ENCODE results near the gene SMIM35. TPM values are rescaled to one million over a fixed set of nuclear protein-coding genes. Genes with fewer than 3 reads are reported as not detected.

The SMIM35 gene
- total and polyA plus RNA-seq, 7 donors = 0.09 TPM; not detected in 6

DNA sequence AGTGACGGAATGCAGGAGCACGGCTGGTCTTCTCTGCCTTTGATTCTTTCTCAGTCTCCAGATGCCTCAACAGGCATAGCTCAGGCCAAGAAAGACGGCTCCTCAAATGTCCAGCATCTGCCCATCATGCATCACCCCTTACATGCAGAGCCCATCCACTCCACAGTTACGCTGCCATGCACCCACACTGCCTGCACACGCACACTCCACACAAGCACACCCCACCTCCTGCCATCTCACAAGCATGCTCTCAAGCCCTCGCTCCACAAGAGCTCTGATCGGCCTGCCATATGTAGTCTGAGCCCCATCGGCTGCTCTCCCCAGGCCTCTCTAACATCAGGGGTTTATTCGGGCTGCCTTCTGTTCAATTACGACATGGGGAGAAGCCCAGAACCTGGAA lies 47.1 kb upstream of the SMIM35 start:
- Histone ChIP-seq H3K27ac (no peak overlapping the region), H3K4me1 (no peaks in the 10 kb centered on the region), H3K27me3 (ENCODE audit: insufficient read depth in 3 of 3, low read length in 2 of 3) (peaks cover 0 to 1% (median 0%) of the 10 kb centered on the region in 3 donors), H3K9me3 (no peaks in the 10 kb centered on the region), H3K4me3 (no peak overlapping the region), H3K36me3 (ENCODE audit: insufficient read depth in 1 of 2, low read depth in 1 of 2) (no peaks in the 10 kb centered on the region)
- TF ChIP-seq, protein P1, sequence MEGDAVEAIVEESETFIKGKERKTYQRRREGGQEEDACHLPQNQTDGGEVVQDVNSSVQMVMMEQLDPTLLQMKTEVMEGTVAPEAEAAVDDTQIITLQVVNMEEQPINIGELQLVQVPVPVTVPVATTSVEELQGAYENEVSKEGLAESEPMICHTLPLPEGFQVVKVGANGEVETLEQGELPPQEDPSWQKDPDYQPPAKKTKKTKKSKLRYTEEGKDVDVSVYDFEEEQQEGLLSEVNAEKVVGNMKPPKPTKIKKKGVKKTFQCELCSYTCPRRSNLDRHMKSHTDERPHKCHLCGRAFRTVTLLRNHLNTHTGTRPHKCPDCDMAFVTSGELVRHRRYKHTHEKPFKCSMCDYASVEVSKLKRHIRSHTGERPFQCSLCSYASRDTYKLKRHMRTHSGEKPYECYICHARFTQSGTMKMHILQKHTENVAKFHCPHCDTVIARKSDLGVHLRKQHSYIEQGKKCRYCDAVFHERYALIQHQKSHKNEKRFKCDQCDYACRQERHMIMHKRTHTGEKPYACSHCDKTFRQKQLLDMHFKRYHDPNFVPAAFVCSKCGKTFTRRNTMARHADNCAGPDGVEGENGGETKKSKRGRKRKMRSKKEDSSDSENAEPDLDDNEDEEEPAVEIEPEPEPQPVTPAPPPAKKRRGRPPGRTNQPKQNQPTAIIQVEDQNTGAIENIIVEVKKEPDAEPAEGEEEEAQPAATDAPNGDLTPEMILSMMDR (IDR thresholded peaks at IDR 0.05) = no peak
- WGBS, 3 donors = 80 to 82% (median 81%) methylated on average over 10 of the region's 10 CpGs
- ATAC-seq (no peak), DNase-seq (no peak)
- intact Hi-C loops (cut with DNase I) = no loop called here

DNA sequence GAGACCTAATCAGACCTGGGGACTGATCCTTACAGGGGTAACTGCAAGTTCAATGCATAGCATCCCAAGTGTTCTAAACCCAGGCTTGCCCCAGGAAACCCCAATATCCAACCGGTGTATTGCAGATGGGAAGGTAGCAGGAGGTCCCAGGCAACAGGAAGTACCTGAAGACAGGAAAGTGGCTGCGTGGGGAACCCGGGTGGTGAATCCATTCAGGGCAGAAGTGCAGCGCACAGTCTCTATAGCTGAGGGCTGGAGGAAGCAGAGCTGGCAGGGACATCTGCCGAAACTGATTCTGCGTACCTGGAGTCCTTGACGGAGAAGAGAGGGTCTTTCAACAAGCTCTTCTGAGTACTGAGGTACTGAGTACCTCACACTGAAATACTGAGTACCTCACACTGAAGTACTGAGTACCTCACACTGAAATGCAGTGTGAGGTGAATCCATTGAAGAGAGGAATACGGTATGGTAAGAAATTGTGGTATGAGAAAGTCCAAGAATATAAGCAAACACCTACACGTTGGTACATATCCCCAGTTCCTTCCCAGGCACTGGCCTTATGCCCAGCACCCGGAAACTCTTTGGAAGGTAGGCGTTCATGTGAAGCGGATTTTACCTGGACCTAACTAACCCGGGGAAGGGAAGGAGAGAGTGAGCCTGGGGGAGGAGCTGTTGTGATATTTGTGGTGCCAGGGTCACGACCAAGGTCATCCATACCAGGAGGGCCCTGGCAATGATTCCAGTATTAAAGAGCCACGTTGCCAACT lies 45.8 kb upstream of the SMIM35 start:
- WGBS, 3 donors = 81 to 87% (median 84%) methylated on average over 15 of the region's 15 CpGs
- no peaks in the 10 kb centered on the region for H3K36me3 ChIP-seq (ENCODE audit: insufficient read depth in 1 of 2, low read depth in 1 of 2)
- DNase-seq (no peak), ATAC-seq (no peak)
- intact Hi-C loops (cut with DNase I) = no loop called here
- no peak overlapping the region for H3K27ac ChIP-seq
- no peaks in the 10 kb centered on the region for H3K4me1 ChIP-seq
- H3K27me3 ChIP-seq (ENCODE audit: insufficient read depth in 3 of 3, low read length in 2 of 3) = peaks cover 0 to 1% (median 0%) of the 10 kb centered on the region in 3 donors
- H3K4me3 ChIP-seq = no peak overlapping the region
- H3K9me3 ChIP-seq = no peaks in the 10 kb centered on the region
- TF ChIP-seq, protein P1 (IDR thresholded peaks at IDR 0.05) = no peak

DNA sequence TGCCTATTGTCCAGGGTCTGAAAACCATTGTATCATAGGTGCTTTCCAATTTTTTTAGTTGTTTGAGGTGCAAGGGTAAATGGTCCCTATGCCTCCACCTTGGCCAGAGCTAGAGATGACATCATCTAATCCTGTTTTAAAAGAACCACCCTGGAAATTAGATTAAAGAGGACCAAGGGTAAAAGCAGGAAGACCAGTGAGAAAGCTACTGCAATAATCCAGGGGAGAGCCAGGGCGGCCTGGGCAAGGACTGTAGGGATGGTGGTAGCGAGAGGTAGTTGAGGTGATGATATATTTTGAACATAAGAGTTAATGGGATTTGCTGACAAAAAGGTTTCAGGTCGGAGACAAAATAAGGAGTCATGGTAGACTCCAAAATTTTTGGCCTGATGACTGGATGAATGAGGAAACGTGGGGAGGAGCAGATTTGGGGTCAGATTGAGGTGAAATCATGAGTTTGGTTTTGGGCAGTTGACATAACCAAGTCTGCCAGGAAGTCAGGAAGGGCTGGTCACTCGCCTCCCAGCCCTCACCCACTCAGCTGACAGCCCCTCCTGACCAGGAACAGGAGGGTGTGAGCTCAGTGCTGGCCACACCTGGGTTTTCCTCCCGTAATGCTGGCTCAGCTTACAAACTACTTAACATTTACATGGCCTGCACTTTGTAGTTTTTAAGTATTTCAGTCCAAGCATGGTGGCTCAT lies 42.9 kb upstream of the SMIM35 start:
- H3K9me3 ChIP-seq = no peaks in the 10 kb centered on the region
- no peak for DNase-seq
- intact Hi-C loops (cut with DNase I) = no loop called here
- H3K27me3 ChIP-seq (ENCODE audit: insufficient read depth in 3 of 3, low read length in 2 of 3) = no peaks in the 10 kb centered on the region
- H3K36me3 ChIP-seq (ENCODE audit: insufficient read depth in 1 of 2, low read depth in 1 of 2) = no peaks in the 10 kb centered on the region
- no peak for ATAC-seq
- TF ChIP-seq, protein P1 (IDR thresholded peaks at IDR 0.05) = no peak
- no peaks in the 10 kb centered on the region for H3K4me1 ChIP-seq
- WGBS, 3 donors = 56 to 65% (median 59%) methylated on average over 6 of the region's 6 CpGs
- H3K4me3 ChIP-seq = no peak overlapping the region
- H3K27ac ChIP-seq = no peak overlapping the region

DNA sequence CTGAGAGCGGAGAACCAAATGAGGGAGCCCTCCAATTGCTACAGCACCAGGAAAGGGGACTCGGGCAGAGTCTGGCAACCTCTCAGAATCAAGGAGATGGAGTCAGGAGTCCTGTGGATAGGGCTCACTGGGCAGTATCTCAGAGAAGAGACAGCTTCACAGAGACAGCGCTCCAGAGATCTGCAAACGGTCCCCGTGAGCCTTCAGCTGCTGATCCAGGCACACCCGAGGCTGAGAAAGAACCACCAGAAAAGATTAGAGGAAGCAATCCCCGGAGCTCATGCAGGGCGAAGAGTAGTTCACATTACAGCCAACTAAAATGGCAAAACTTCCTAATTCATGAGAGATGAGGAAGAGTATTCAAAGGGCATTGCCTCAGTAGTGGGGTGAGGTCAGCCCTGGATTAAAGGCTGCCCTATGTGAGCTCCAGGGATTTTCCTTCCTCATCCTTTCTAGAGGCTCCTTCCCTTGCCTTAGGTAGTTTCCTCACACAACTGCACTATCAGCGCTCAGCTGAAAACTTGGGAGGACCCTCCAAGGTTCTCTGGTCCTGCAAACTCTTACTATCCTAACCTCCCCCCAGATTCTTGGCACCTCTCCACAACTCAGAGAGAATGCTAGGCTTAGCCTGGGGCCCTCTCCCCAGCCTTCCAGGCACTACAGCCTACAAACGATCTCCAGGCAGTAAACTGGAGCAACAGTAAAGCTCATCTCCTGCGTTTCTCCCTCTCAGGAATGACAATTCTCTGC lies 42.1 kb upstream of the SMIM35 start:
- ATAC-seq = no peak
- Histone ChIP-seq H3K4me1 (no peaks in the 10 kb centered on the region), H3K27ac (no peak overlapping the region), H3K4me3 (no peak overlapping the region), H3K36me3 (ENCODE audit: insufficient read depth in 1 of 2, low read depth in 1 of 2) (no peaks in the 10 kb centered on the region), H3K9me3 (no peaks in the 10 kb centered on the region), H3K27me3 (ENCODE audit: insufficient read depth in 3 of 3, low read length in 2 of 3) (no peaks in the 10 kb centered on the region)
- 53 to 54% (median 54%) methylated on average over 11 of the region's 11 CpGs for WGBS, 3 donors
- TF ChIP-seq, protein P1 (IDR thresholded peaks at IDR 0.05) = no peak
- intact Hi-C loops (cut with DNase I) = no loop called here
- DNase-seq = no peak

All from psoas muscle (tissue), 8 donors.